ENCODE measurements around the gene MGMT. TPM values are rescaled to one million over a fixed set of nuclear protein-coding genes. Genes with fewer than 3 reads are reported as not detected.

Gene MGMT
- total and polyA plus RNA-seq, 2 of the 4 experiments (the other 2 are of a cell fraction), result 11.5 to 17.8 TPM

- Histone ChIP-seq H3K9me3 (ENCODE audit: control insufficient read depth, insufficient read depth, low read length) (peaks cover 29% of the 10 kb centered on the region), H3K4me1 (ENCODE audit: control insufficient read depth, insufficient read depth, low read length) (no peaks in the 10 kb centered on the region), H3K14ac (replicated peaks; ENCODE audit: low read depth, low read length) (no peak overlapping the region), H4K91ac (ENCODE audit: insufficient read depth, low read depth, low read length) (no peak overlapping the region), H2BK15ac (ENCODE audit: low read depth, low read length) (no peak overlapping the region), H3K18ac (ENCODE audit: low read depth, low read length) (no peak overlapping the region), H3K4me3 (ENCODE audit: insufficient read depth, low read depth, low read length) (no peak overlapping the region), H3K27ac (ENCODE audit: insufficient read depth, low read length) (no peak overlapping the region), H3K4ac (ENCODE audit: low read depth, low read length) (no peak overlapping the region), H3K36me3 (ENCODE audit: control insufficient read depth, insufficient read depth, low read length) (no peaks in the 10 kb centered on the region), H4K20me1 (ENCODE audit: insufficient read depth, low read length) (no peaks in the 10 kb centered on the region), H3K9me1 (ENCODE audit: insufficient read depth, low read length) (no peaks in the 10 kb centered on the region), H3K79me1 (ENCODE audit: low read depth in 1 of 2, low read length in 2 of 2) (no peaks in the 10 kb centered on the region), H2AK5ac (ENCODE audit: low read depth, low read length) (no peak overlapping the region), H4K5ac (ENCODE audit: low read depth, low read length) (no peak overlapping the region), H2AFZ (replicated peaks; ENCODE audit: low read length, poor library complexity) (no peak overlapping the region), H2BK20ac (ENCODE audit: low read depth, low read length) (no peak overlapping the region), H3K56ac (ENCODE audit: extremely low read depth, insufficient read depth, low read length) (no peak overlapping the region), H2BK5ac (ENCODE audit: low read depth, low read length, poor library complexity, severe bottlenecking) (no peak overlapping the region), H3K4me2 (ENCODE audit: low read depth, low read length) (no peak overlapping the region), H2AK9ac (replicated peaks; ENCODE audit: low read depth, low read length, poor library complexity) (no peak overlapping the region), H2BK120ac (ENCODE audit: low read depth, low read length) (no peak overlapping the region), H3K27me3 (ENCODE audit: control insufficient read depth, insufficient read depth, low read length) (no peaks in the 10 kb centered on the region), H3K9ac (ENCODE audit: low read depth, low read length) (no peak overlapping the region), H3K23ac (ENCODE audit: low read depth, low read length) (no peak overlapping the region), H4K8ac (ENCODE audit: low read depth in 2 of 2, low read length in 2 of 2) (no peak overlapping the region)
- in situ Hi-C loops (cut with MboI; ENCODE audit: low sequenced_read_pairs), result no loop called here
- no peak for DNase-seq
- TF ChIP-seq BHLHE40 (IDR thresholded peaks at IDR 0.05; ENCODE audit: low read depth, low read length) (no peak), NFE2L2 (IDR thresholded peaks at IDR 0.05; ENCODE audit: low read depth, low read length) (no peak), RAD21 (IDR thresholded peaks at IDR 0.05; ENCODE audit: low read length) (no peak), CEBPB (IDR thresholded peaks at IDR 0.05; ENCODE audit: low read depth, low read length) (no peak)
- dilution Hi-C loops (cut with HindIII; ENCODE audit: low sequenced_read_pairs, unreplicated experiment), result no loop called here
- WGBS, 2 experiments (ENCODE audit: extremely low coverage in 2 of 2, insufficient read length in 1 of 2), result 63% methylated on average over 3 of the region's 10 CpGs; no CpG with 5 or more reads in 1 of the 2 experiments
- BruUV-seq (replicated peaks), result no TSS peak
- intact Hi-C loops (cut with micrococcal nuclease), result no loop called here
- POLR2A ChIA-PET (ENCODE audit: unreplicated experiment), result no interaction called here
- CTCF ChIA-PET, result no interaction called here
- ATAC-seq (ENCODE audit: low read depth), result no peak
These were observed 321.2 kb downstream of the MGMT start for GRCh38 chr10:129788215-129788614.

Data from IMR-90 (cell line).